ENCODE measurements around the gene PRRC2C.
"Not testable (repeated sequence)": the region's sequence is repeated elsewhere in the genome, so short reads cannot be mapped to it uniquely, and the experiment has no call there.

Gene PRRC2C

DNA sequence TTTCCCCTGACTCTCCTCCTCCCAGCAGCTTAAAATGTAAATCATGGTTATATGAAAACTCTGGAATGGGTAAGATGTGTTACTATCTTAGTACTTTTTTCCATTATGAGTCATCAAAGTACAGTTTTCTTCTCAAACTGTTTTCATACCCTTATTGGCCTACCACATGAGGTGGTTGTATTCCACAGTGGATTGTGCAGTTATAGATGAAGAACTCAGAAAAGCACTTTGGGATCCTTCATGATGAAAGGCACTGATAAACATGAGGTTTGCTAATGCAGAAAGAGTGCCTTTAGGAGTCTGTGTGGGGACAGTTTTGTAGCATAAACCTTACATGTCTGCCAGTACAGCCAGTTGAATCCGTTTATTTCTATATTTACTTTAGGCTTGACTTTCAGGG is 104.7 kb downstream of the PRRC2C start:
- DNase-seq = no peak

DNA sequence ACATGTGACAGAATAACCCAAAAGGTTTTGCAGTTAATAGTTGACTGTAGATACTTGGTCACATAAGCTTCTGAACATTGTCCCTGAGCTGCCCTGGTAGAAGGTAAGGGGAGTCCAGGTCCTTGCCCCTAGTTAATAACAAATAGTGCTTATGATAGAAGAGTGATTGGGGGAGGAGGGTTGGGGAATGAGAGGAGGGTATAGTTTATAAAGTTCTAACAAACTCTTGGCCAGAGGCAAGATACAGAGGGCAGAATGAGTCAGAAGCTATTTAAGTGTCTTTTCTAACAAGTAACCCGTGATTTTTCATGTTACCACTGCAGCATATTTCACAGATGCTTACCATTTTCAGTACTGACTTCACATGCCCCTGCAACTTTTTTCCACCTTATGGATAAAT is 110.0 kb downstream of the PRRC2C start:
- no peak for DNase-seq

DNA sequence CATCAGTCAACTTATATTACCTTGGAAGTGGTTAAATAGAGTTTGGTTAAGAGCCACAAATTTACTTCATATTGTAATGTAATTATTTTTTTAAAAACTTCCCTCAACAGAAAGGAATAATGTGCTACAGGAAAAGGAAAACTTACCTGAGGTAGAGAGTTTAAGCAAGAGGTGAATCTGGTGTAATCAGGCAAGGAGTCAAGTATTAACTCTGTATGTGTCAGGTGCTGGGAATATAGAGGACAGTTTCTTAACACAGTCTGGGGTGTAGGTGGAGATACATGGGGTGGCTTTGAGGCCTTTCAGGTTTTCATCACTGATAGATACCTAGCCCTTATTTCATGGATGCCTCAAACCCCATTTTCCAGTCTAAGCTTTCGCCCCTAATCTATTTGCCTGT is 110.8 kb downstream of the PRRC2C start:
- no peak for DNase-seq

DNA sequence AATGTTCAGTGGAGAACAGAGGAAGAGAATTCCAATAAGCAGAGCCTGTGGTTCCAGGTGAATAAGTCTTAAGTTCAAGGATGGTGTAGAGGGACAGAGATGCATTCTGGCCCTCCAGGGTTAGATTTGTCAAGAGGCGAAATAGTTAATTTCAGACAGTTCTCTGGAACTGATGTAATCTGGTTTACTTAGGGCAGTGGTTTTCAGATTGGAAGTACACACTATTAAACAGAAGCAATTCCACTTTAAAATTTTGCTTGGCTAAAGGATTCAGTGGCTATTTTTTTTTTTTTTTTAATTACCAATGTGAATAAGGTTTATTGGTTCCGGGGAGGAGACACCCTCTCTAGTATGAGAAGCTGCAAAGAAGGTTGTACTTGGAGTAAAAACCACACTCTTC is 111.4 kb downstream of the PRRC2C start:
- no peak for DNase-seq

GRCh38 chr1:171597203-171597602 is 111.9 kb downstream of the PRRC2C start:
- no peak for DNase-seq

GRCh38 chr1:171600310-171600709 is 115.0 kb downstream of the PRRC2C start:
- not testable (repeated sequence) for DNase-seq

DNA sequence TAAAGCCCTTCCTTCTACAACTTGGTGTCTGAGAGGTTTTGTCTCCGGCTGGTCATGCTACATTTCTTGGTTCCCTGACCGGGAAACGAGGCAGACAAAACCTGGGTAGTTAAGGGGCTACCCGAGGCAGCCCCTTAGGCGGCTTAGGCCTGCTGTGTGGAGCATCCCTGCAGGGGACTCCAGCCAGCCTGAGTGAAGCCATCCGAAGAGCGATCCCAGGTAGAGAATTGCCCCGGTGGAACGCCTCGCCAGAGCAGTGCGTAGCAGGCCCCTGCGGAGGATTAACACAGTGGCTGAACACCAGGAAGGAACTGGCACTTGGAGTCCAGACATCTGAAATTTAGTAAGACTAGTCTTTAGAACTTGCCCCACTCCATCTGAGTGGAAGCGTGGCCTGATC is 115.5 kb downstream of the PRRC2C start:
- no peak for DNase-seq

- not testable (repeated sequence) for DNase-seq
These were observed 117.7 kb downstream of the PRRC2C start for GRCh38 chr1:171603042-171603441.

GRCh38 chr1:171606402-171606941 is 121.1 kb downstream of the PRRC2C start:
- no peak for DNase-seq

- no peak for DNase-seq
These were observed 125.1 kb downstream of the PRRC2C start for GRCh38 chr1:171610385-171610784.

DNA sequence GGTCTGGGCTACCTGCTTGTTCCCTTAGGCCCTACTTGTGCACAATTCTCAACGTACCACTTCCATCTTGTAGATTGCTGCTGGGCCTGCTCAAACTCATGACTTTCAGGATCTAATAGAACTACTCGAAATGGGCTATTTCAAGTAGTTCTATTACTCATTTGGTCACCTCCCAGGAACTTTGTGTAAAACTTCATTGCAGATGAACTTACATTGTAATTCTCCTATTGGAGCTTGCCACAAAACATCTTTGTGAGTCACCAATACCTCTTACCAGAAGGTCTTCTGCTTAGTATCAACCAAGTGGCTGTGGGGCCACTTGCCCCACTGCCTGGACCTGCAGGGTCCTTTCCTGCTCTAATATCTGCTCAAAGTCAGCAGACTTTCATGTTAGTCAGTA is 126.0 kb downstream of the PRRC2C start:
- no peak for DNase-seq

DNA sequence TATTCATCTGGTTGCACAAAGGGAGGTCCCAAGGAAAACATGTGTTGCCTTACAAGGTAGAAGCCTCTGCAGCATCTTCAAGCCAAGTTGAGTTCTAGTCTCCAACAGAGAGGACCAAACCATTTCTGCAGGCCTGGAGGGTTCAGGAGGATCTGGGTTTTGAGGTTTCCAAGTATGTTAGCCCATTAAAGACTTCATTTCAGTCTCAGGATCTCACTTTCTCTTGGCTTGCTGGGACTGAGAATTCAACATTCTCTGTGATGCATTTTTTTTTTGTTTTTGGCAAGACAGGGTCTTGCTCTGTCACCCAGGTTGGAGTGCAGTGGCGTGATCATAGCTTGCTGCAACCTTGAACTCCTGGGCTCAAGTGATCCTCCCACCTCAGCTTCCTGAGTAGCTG is 128.0 kb downstream of the PRRC2C start:
- no peak for DNase-seq

GRCh38 chr1:171615122-171615906 is 130.0 kb downstream of the PRRC2C start:
- not testable (repeated sequence) for DNase-seq

GRCh38 chr1:171616586-171616985 is 131.3 kb downstream of the PRRC2C start:
- DNase-seq = no peak

GRCh38 chr1:171622152-171622462 is 136.8 kb downstream of the PRRC2C start, which contains the start of gene MYOCOS:
Gene MYOCOS (plus strand): TSS chr1:171622243. CDS start chr1:171623884, 1,641 bp downstream.
- DNase-seq = no peak

DNA sequence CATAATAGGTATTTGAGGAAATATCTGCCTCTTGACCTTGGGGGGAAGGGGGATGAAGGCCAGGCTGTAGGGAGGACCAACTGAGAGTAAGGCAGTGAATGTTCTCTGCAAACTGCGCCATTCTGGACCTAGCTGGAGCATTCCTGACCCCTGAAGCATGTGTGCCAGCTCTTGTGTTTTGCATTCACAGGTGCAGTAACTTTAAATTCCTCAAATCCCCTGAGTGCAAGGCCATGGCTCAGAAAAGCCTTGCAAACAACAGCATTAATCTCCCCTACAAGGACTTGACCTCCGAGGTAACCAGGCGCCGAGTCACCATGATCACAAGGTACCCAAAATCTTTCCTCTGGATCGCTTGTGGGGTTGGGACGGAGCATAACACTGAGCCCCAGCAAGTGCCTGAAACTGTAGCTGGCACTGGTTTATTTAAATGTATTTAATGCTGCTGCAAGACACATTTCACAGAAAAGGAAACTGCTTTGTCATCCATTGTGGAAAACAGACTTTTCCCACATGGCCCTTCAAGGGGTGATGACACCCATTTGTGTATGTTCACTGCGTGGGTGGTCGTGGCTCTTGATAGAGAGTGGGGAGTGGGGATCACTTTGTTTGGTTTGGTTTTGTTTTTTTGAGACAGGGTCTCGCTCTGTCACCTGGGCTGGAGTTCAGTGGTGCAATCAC is 138.5 kb downstream of the PRRC2C start:
- no peak for DNase-seq

GRCh38 chr1:171625225-171625624 is 139.9 kb downstream of the PRRC2C start:
- DNase-seq = no peak

DNA sequence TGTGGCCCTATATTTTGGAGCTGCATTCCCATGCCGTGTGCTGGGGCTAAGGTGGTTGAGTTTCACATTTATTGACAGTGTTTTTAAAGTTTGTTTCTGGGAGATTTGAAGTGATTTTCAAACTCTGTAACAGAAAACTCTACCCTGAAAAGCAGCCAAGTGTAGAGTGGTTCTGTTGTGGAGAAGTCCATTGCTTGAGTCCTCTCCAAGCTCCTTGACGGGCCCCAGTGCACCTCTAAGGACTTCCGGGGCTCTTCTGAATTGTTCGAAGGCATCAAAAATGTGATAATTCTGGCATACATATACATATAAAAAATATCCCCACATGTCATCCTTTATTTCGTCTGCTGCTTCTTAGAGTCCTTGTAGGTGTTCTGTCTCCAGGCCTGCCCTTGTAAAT is 141.7 kb downstream of the PRRC2C start:
- no peak for DNase-seq

DNA sequence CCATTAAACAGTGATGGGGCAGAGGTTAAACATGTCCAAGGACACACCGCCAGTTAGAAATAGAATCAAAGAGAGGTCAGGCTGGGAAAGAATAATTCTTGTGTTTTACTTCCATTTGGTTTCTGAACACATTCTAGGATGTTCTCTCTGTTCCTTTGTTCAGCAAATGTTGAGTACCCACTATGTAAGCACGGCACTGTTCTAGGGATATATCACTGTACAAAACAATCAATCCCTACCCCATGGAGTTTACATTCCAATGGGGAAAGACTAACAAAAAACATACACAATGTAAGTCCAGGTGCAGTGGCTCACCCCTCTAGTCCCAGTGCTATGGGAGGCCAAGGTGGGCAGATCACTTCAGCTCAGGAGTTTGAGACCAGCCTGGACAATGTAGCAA is 142.9 kb downstream of the PRRC2C start:
- DNase-seq = no peak

DNA sequence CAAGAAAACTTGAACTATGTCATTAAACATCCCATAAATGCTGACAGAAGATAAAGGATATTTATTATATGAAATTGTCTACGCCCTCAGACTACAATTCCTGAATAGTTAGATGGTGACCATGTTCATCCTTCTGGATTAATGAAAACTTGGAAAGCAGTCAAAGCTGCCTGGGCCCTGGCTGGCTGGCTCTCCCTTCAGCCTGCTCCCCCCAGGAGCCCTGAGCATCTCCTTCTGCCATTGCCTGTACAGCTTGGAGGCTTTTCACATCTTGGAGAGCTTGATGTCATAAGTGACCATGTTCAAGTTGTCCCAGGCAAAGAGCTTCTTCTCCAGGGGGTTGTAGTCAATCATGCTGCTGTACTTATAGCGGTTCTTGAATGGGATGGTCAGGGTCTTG is 150.3 kb downstream of the PRRC2C start:
- no peak for DNase-seq

DNA sequence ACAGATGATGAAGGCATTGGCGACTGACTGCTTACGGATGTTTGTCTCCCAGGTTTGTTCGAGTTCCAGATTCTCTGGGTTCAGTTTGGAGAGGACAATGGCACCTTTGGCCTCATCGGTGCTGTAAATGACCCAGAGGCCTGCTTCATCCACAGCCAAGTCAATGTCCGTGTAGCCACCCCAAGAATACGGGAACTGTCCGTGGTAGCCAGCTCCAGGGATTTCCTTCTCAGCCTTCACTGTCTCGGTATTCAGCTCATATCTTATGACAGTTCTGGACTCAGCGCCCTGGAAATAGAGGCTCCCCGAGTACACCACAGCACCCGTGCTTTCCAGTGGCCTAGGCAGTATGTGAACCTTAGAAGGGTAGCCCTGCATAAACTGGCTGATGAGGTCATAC is 150.8 kb downstream of the PRRC2C start:
- no peak for DNase-seq

DNA sequence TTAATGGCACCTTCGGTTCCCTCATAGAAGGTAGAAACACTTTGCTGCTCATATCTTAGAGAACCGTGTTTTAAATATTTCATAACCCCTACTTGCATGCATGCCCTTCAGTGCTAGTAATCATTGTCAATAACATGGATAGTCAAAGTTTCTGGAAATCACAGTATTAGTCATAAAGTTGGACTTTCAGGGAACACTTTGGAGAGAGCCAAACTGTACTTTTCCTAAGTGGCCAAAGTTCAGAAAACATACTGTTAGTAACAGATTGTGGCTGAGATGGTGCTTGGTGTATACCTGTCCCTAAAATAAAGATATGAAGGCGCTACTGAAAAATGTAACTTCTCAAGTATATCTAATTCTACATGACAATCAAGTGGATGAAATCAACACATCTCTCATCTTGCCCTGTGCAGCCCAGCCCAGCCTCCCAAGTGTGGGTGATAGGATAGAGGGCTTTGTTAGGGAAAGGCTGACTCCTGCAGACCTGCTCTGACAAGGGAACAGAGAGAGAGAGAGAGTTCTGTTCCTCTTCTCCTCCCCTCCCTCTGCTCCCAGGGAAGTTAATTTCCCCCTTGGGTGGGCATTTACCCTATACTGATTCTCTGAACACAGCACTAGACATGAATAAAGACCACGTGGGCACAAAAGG is 152.7 kb downstream of the PRRC2C start:
- no peak for DNase-seq

GRCh38 chr1:171640225-171640624 is 154.9 kb downstream of the PRRC2C start:
- DNase-seq = no peak

Measured in femur (tissue), 1 donor.